ENCODE measurements around the gene LRRC66.

- TF ChIP-seq, protein P1, sequence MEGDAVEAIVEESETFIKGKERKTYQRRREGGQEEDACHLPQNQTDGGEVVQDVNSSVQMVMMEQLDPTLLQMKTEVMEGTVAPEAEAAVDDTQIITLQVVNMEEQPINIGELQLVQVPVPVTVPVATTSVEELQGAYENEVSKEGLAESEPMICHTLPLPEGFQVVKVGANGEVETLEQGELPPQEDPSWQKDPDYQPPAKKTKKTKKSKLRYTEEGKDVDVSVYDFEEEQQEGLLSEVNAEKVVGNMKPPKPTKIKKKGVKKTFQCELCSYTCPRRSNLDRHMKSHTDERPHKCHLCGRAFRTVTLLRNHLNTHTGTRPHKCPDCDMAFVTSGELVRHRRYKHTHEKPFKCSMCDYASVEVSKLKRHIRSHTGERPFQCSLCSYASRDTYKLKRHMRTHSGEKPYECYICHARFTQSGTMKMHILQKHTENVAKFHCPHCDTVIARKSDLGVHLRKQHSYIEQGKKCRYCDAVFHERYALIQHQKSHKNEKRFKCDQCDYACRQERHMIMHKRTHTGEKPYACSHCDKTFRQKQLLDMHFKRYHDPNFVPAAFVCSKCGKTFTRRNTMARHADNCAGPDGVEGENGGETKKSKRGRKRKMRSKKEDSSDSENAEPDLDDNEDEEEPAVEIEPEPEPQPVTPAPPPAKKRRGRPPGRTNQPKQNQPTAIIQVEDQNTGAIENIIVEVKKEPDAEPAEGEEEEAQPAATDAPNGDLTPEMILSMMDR (IDR thresholded peaks at IDR 0.05): no peak
- TF ChIP-seq POLR2AphosphoS5 (IDR thresholded peaks at IDR 0.05): no peak
Measured at GRCh38 chr4:52012651-52013050, 7.5 kb downstream of the LRRC66 start.

Data from stomach (tissue), 4 donors.